ENCODE data around the gene DUXA. TPM values are rescaled to one million over a fixed set of nuclear protein-coding genes. Genes with fewer than 3 reads are reported as not detected.

The DUXA gene
- not detected for total RNA-seq

- TF ChIP-seq CTCF (IDR thresholded peaks at IDR 0.05; ENCODE audit: low read depth), result no peak
Measured at GRCh38 chr19:57167385-57167784, at the start of gene DUXA. TSS of gene DUXA (minus strand) at chr19:57167485. CDS start at chr19:57167443, 42 bp downstream.

GRCh38 chr19:57212109-57212508, 44.8 kb upstream of the DUXA start:
- no peak for TF ChIP-seq CTCF (IDR thresholded peaks at IDR 0.05; ENCODE audit: low read depth)

GRCh38 chr19:57210381-57210780, 43.1 kb upstream of the DUXA start:
- TF ChIP-seq CTCF (IDR thresholded peaks at IDR 0.05; ENCODE audit: low read depth), result no peak

- TF ChIP-seq CTCF (IDR thresholded peaks at IDR 0.05; ENCODE audit: low read depth), result no peak
Measured at GRCh38 chr19:57202160-57202559, 34.9 kb upstream of the DUXA start.

GRCh38 chr19:57192993-57193392, 25.7 kb upstream of the DUXA start:
- TF ChIP-seq CTCF (IDR thresholded peaks at IDR 0.05; ENCODE audit: low read depth), result no peak

- TF ChIP-seq CTCF (IDR thresholded peaks at IDR 0.05; ENCODE audit: low read depth), result no peak
Measured at GRCh38 chr19:57192077-57192420, 24.8 kb upstream of the DUXA start.

- no peak for TF ChIP-seq CTCF (IDR thresholded peaks at IDR 0.05; ENCODE audit: low read depth)
Measured at GRCh38 chr19:57191141-57192076, 24.1 kb upstream of the DUXA start, which contains the start of gene ZNF264. TSS of gene ZNF264 (plus strand) at chr19:57191500. CDS start at chr19:57191914, 414 bp downstream.
